Gastroesophageal sphincter (tissue), 4 donors: ENCODE results near the gene UBXN2A. TPM values are rescaled to one million over a fixed set of nuclear protein-coding genes. Genes with fewer than 3 reads are reported as not detected.
A peak's percentile ranks its signal among the peaks of the same experiment; 100 is the strongest.

Source experiments
- ATAC-seq: fragments of 150-250 bp; one replicate; pipeline ENCODE4 v1.9.1; 2016; ENCODE audit warnings: mild to moderate bottlenecking, moderate library complexity
- H3K27ac ChIP-seq, 4 donors: fragments of 200-600 bp; sonication (generic) in 3 of 4; 1 replicate in 3 of 4; 2 replicates in 1 of 4; pipeline ENCODE4 v1.5.1; 2016 to 2019
- H3K27me3 ChIP-seq: fragments of 200-600 bp; sonication (generic); one replicate; pipeline ENCODE4 v1.5.1; 2019
- H3K36me3 ChIP-seq, 2 donors: fragments of 200-600 bp; sonication (generic); one replicate each; pipeline ENCODE4 v1.5.1; 2019; ENCODE audit warnings: control low read depth in 1 of 2
- H3K4me1 ChIP-seq, 3 donors: fragments of 200-600 bp; sonication (generic); 1 replicate in 2 of 3; 2 replicates in 1 of 3; pipeline ENCODE4 v1.5.1; 2016 to 2019; ENCODE audit warnings: control low read depth in 2 of 3
- H3K4me3 ChIP-seq, 2 donors: fragments of 200-600 bp; sonication (generic); one replicate each; pipeline ENCODE4 v1.5.1; 2019; ENCODE audit warnings: mild to moderate bottlenecking in 1 of 2, moderate library complexity in 1 of 2
- H3K9me3 ChIP-seq, 3 donors: fragments of 200-600 bp; sonication (generic); one replicate each; pipeline ENCODE4 v1.5.1; 2017 to 2019; ENCODE audit warnings: control low read depth in 2 of 3
- EP300 ChIP-seq: sonication (generic); formaldehyde crosslinking; IDR thresholded peaks from one replicate; pipeline ENCODE4 v1.6.1; 2017; ENCODE audit warnings: antibody characterized with exemption, mild to moderate bottlenecking
- POLR2A ChIP-seq, 2 donors: fragments of 450-650 bp; IDR thresholded peaks; one replicate each; pipeline ENCODE4 v1.6.1; 2017; ENCODE audit warnings: antibody characterized with exemption in 2 of 2, mild to moderate bottlenecking in 2 of 2, moderate library complexity in 1 of 2
- POLR2AphosphoS5 ChIP-seq: sonication (generic); formaldehyde crosslinking; IDR thresholded peaks from one replicate; pipeline ENCODE4 v1.6.1; 2017; ENCODE audit warnings: antibody characterized with exemption
- WGBS, 2 donors: methylation state at CpG; one replicate each; pipeline ENCODE4 v1.1.5; 2018; ENCODE audit warnings: low coverage in 1 of 2; 5-methylcytosine and 5-hydroxymethylcytosine counted together
- total RNA-seq, 4 donors: library from RNA; depleted of rRNA; stranded (reverse); fragments of >200 nt; gene quantifications; one replicate each; pipeline ENCODE4 v1.1.0, GENCODE V29; 2016
- TF ChIP-seq, protein P1 (sequence below), 4 experiments: fragments of 200-600 bp in 2 of 4; fragments of 450-650 bp in 2 of 4; sonication (generic) in 1 of 4; IDR thresholded peaks; one replicate each; pipeline ENCODE4 v1.5.1; 2017 to 2019; ENCODE audit warnings: antibody characterized with exemption in 4 of 4, mild to moderate bottlenecking in 2 of 4, moderate library complexity in 2 of 4

The UBXN2A gene
- total RNA-seq, 4 donors from 2014 or later: 19.1 to 29.3 (median 22.2) TPM

DNA sequence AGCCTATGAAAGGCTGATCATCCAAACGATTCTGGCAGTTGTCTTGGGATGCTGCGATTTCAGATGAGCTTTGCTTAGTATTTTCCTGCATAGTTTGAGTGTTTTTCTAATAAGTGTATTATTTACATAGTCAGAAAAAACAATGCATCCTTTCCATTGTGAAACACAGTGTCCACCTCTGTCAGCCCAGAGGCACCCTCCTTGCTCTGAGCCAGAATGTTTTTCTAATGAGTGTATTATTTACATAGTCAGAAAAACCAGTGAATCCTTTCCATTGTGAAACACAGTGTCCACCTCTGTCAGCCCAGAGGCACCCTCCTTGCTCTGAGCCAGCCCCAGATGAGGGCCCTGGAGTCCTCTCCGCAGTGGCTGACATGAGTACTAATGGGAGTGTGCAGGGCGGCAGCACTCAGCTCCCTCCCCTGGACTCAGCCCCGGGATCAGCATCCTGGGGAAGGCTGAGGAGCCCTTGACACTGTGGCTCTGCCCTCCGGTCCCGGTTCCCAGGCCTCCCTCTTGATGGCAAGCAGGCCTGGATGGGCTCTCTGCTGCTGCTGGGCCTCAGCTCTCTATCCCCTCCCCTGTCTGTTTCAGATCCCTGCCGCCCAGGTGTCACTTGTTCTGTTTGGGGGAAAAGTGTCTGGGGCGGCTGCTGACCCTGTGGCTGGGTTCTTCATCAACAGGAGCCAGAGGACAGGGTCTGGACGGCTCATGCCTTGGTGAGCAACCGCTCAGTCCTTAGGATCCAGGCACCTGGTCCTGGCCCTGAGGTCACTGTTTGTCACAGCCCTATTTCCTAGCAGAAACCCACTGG is 75.5 kb downstream of the UBXN2A start:
- H3K27ac ChIP-seq: no peak overlapping the region
- no peaks in the 10 kb centered on the region for H3K9me3 ChIP-seq
- TF ChIP-seq POLR2AphosphoS5 (no peak), POLR2A (IDR thresholded peaks at IDR 0.05) (no peak), EP300 (no peak)
- TF ChIP-seq, protein P1, sequence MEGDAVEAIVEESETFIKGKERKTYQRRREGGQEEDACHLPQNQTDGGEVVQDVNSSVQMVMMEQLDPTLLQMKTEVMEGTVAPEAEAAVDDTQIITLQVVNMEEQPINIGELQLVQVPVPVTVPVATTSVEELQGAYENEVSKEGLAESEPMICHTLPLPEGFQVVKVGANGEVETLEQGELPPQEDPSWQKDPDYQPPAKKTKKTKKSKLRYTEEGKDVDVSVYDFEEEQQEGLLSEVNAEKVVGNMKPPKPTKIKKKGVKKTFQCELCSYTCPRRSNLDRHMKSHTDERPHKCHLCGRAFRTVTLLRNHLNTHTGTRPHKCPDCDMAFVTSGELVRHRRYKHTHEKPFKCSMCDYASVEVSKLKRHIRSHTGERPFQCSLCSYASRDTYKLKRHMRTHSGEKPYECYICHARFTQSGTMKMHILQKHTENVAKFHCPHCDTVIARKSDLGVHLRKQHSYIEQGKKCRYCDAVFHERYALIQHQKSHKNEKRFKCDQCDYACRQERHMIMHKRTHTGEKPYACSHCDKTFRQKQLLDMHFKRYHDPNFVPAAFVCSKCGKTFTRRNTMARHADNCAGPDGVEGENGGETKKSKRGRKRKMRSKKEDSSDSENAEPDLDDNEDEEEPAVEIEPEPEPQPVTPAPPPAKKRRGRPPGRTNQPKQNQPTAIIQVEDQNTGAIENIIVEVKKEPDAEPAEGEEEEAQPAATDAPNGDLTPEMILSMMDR (IDR thresholded peaks at IDR 0.05): no peak
- peak; percentile 7 for ATAC-seq
- peaks cover 23% of the 10 kb centered on the region for H3K27me3 ChIP-seq
- no peaks in the 10 kb centered on the region for H3K36me3 ChIP-seq
- no peak overlapping the region for H3K4me3 ChIP-seq
- no peaks in the 10 kb centered on the region for H3K4me1 ChIP-seq
- 79 to 87% methylated on average over 2 of the region's 11 CpGs for WGBS, 2 donors

DNA sequence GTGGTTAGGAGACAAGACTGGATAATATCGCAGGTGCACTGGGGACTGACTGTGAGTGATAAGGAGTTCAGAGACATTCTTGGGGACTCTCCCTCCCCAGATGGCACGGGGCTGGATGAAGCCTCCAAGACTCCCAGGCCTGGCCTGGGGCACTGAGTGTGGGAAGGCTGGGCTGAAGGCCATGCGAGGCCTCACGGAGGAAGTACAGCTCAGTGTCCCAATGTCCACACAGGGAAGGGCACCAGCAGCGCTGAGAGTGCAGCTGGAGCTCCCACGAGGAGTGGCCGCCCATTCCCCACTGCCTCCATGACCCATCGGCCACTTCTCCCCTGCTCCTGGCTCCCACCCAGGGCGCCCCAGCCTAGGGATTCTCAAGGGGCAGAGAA is 76.1 kb downstream of the UBXN2A start:
- WGBS, 2 donors: no CpG with 5 or more reads among the region's 9 CpGs
- Histone ChIP-seq H3K27me3 (peaks cover 17% of the 10 kb centered on the region), H3K4me1 (no peaks in the 10 kb centered on the region), H3K27ac (no peak overlapping the region), H3K4me3 (no peak overlapping the region), H3K36me3 (no peaks in the 10 kb centered on the region), H3K9me3 (no peaks in the 10 kb centered on the region)
- TF ChIP-seq POLR2AphosphoS5 (no peak), EP300 (no peak), POLR2A (IDR thresholded peaks at IDR 0.05) (no peak)
- TF ChIP-seq, protein P1 (IDR thresholded peaks at IDR 0.05): no peak
- no peak for ATAC-seq

DNA sequence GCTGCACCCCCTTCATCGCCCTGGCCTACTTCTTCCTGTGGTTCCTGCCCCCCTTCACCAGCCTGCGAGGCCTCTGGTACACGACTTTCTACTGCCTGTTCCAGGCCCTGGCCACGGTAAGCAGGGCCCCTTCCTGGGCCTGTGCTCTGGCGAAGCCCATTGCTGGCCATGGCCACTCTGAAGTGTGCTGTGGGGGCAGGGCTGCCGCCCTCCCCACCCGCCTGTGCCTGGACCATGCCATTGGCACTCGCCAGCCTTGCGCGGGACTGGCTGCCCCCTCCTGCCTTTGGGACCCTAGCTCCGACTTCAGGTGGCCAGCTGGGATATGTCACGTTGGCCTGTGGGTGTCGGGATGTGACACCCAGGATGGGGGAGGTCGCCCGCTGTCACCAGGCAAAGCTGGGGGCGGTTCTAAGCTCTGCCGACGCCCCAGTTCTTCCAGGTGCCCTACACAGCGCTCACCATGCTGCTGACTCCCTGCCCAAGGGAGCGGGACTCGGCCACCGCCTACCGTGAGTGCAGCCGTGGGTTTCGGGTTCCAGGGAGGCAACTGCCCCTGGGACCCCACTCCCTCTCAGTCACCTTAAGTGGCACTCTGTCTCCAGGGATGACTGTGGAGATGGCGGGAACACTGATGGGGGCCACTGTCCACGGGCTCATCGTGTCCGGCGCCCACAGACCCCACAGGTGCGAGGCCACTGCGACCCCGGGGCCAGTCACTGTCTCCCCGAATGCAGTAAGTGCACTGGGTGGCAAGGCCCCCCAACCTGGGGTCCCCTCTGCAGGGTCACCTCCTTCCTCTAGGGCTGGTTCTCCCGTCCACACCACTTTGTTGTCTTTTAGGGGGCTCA is 76.8 kb downstream of the UBXN2A start:
- Histone ChIP-seq H3K4me3 (no peak overlapping the region), H3K36me3 (peaks cover 0 to 6% of the 10 kb centered on the region in 2 donors), H3K4me1 (no peaks in the 10 kb centered on the region), H3K27me3 (peaks cover 12% of the 10 kb centered on the region), H3K27ac (no peak overlapping the region), H3K9me3 (no peaks in the 10 kb centered on the region)
- TF ChIP-seq EP300 (no peak), POLR2A (IDR thresholded peaks at IDR 0.05) (no peak), POLR2AphosphoS5 (no peak)
- TF ChIP-seq, protein P1 (IDR thresholded peaks at IDR 0.05): no peak
- 92 to 94% methylated on average over 7 to 13 of the region's 35 CpGs for WGBS, 2 donors
- ATAC-seq: no peak

DNA sequence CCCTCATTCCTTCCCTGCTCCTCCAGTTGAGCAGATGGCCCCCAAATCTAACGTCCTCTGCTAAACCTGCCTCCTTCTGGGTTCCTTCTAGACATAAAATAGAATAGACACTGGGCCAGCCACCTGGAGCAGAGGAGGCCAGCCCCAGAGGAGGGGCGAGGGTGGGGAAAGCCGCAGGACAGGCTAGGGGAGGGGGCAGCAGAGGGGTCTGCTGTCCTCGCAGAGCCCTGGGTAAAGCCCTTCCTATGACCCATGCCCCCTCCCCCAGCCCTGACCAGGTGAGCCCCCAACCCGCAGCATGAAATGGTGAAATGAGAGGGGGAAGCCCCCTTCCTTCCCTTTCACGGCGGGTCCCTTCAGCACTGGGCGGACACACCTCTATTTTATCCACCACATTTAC is 77.4 kb downstream of the UBXN2A start:
- WGBS, 2 donors: 82% methylated on average over 3 of the region's 8 CpGs
- H3K4me3 ChIP-seq: no peak overlapping the region
- no peak for ATAC-seq
- no peaks in the 10 kb centered on the region for H3K9me3 ChIP-seq
- H3K4me1 ChIP-seq: no peaks in the 10 kb centered on the region
- TF ChIP-seq POLR2AphosphoS5 (no peak), POLR2A (IDR thresholded peaks at IDR 0.05) (no peak), EP300 (no peak)
- TF ChIP-seq, protein P1 (IDR thresholded peaks at IDR 0.05): no peak
- H3K36me3 ChIP-seq: peaks cover 0 to 12% of the 10 kb centered on the region in 2 donors
- H3K27me3 ChIP-seq: peaks cover 6% of the 10 kb centered on the region
- no peak overlapping the region for H3K27ac ChIP-seq
